GM21423 (cell line): Measurements from ENCODE around the gene SERPINB6.
"Not testable (repeated sequence)": the region's sequence is repeated elsewhere in the genome, so short reads cannot be mapped to it uniquely, and the experiment has no call there.

Experiments
- ATAC-seq: cut with Tn5 transposase; IDR thresholded peaks from one replicate; pipeline ENCODE4 v1.9.1; 2021; ENCODE audit warnings: mild to moderate bottlenecking, moderate library complexity; ENCODE audit not compliant: unreplicated experiment

Gene SERPINB6

GRCh38 chr6:2977799-2978590 is 6.6 kb upstream of the SERPINB6 start:
- no peak for ATAC-seq

- ATAC-seq: no peak
These were observed 5.9 kb upstream of the SERPINB6 start for GRCh38 chr6:2977290-2977689.

- ATAC-seq: no peak
These were observed 5.3 kb upstream of the SERPINB6 start for GRCh38 chr6:2976571-2977085.

- no peak for ATAC-seq
These were observed 4.7 kb upstream of the SERPINB6 start for GRCh38 chr6:2976060-2976459.

GRCh38 chr6:2973676-2974075 is 2.3 kb upstream of the SERPINB6 start:
- ATAC-seq: no peak

- ATAC-seq: not testable (repeated sequence)
These were observed 1.8 kb upstream of the SERPINB6 start for GRCh38 chr6:2973180-2973579.

- not testable (repeated sequence) for ATAC-seq
These were observed 1.3 kb upstream of the SERPINB6 start for GRCh38 chr6:2972685-2973084.

GRCh38 chr6:2972219-2972487 is 786 bp upstream of the SERPINB6 start:
- ATAC-seq: not testable (repeated sequence)

GRCh38 chr6:2970753-2971419 is 481 bp downstream of the SERPINB6 start:
- no peak for ATAC-seq

GRCh38 chr6:2970034-2970685 is 1.2 kb downstream of the SERPINB6 start:
- no peak for ATAC-seq

- ATAC-seq: no peak
These were observed 1.8 kb downstream of the SERPINB6 start for GRCh38 chr6:2969549-2969948.

- no peak for ATAC-seq
These were observed 2.7 kb downstream of the SERPINB6 start for GRCh38 chr6:2968600-2969135.

GRCh38 chr6:2967936-2968335 is 3.4 kb downstream of the SERPINB6 start:
- ATAC-seq: no peak

GRCh38 chr6:2966347-2966746 is 5.0 kb downstream of the SERPINB6 start:
- no peak for ATAC-seq

GRCh38 chr6:2964793-2965505 is 6.4 kb downstream of the SERPINB6 start:
- ATAC-seq: no peak

GRCh38 chr6:2963756-2964155 is 7.6 kb downstream of the SERPINB6 start:
- no peak for ATAC-seq

- ATAC-seq: no peak
These were observed 8.7 kb downstream of the SERPINB6 start for GRCh38 chr6:2962636-2963035.

- ATAC-seq: no peak
These were observed 9.4 kb downstream of the SERPINB6 start for GRCh38 chr6:2962004-2962403.

- no peak for ATAC-seq
These were observed 9.9 kb downstream of the SERPINB6 start for GRCh38 chr6:2961506-2961905.

GRCh38 chr6:2960935-2961334 is 10.4 kb downstream of the SERPINB6 start:
- ATAC-seq: no peak
